ENCODE measurements around the gene RAPGEF5. TPM values are rescaled to one million over a fixed set of nuclear protein-coding genes. Genes with fewer than 3 reads are reported as not detected.

The RAPGEF5 gene
- polyA plus RNA-seq, 1 donor (not counting 4 experiments of a cell fraction or from before 2014, with no cell fraction given) = 2.1 TPM

DNA sequence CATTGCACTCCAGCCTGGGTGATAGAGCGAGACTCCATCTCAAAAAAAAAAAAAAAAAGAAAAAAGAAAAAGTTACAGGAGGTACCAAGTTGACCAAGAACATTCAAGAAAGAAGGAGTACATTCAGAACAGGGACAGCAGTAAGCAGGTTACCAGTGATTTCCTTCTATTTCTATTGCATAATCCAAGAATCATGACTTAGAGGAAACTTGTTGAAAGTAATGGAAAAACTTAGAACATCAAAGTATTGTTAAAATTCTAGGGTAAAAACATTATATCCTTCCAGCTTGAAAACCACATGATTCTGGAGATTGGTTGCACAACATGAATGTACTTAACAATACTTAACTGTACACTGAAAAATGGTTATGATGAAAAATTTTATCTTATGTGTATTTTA lies 25.2 kb downstream of the RAPGEF5 start:
- TF ChIP-seq, protein P1, sequence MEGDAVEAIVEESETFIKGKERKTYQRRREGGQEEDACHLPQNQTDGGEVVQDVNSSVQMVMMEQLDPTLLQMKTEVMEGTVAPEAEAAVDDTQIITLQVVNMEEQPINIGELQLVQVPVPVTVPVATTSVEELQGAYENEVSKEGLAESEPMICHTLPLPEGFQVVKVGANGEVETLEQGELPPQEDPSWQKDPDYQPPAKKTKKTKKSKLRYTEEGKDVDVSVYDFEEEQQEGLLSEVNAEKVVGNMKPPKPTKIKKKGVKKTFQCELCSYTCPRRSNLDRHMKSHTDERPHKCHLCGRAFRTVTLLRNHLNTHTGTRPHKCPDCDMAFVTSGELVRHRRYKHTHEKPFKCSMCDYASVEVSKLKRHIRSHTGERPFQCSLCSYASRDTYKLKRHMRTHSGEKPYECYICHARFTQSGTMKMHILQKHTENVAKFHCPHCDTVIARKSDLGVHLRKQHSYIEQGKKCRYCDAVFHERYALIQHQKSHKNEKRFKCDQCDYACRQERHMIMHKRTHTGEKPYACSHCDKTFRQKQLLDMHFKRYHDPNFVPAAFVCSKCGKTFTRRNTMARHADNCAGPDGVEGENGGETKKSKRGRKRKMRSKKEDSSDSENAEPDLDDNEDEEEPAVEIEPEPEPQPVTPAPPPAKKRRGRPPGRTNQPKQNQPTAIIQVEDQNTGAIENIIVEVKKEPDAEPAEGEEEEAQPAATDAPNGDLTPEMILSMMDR (optimal IDR thresholded peaks at IDR 0.05 in 1 of 3, IDR thresholded peaks at IDR 0.05 in 1 of 3, conservative IDR thresholded peaks at IDR 0.05 in 1 of 3; ENCODE audit: extremely low read depth in 1 of 3, insufficient read depth in 2 of 3, low read length in 3 of 3) = no peak
- TF ChIP-seq EZH2 (IDR thresholded peaks at IDR 0.05; ENCODE audit: low read length) = no peak
- no peak overlapping the region for H2AFZ ChIP-seq (ENCODE audit: control insufficient read depth, low read length)
- no peak overlapping the region for H3K4me2 ChIP-seq (ENCODE audit: control insufficient read depth, extremely low read depth, insufficient read depth, low read depth, low read length)
- no peaks in the 10 kb centered on the region for H4K20me1 ChIP-seq (ENCODE audit: control insufficient read depth, extremely low read depth, insufficient read depth, low read length)
- DNase-seq (ENCODE audit: low read depth, low spot score) (no peak), FAIRE-seq (no peak)
- no peaks in the 10 kb centered on the region for H3K9me1 ChIP-seq (ENCODE audit: control insufficient read depth, extremely low read depth, insufficient read depth, low read length)
- H3K36me3 ChIP-seq (ENCODE audit: control insufficient read depth in 2 of 2, extremely low read depth in 1 of 2, insufficient read depth in 2 of 2, low read length in 2 of 2) = no peaks in the 10 kb centered on the region
- H3K27ac ChIP-seq (ENCODE audit: control insufficient read depth, insufficient read depth, low read length) = no peak overlapping the region
- H3K4me3 ChIP-seq (ENCODE audit: control insufficient read depth in 2 of 3, extremely low read depth in 1 of 3, insufficient read depth in 2 of 3, low read depth in 1 of 3, low read length in 3 of 3) = no peak overlapping the region
- dilution Hi-C loops (cut with MboI; ENCODE audit: extremely low pct_ligation_motif_present, low sequenced_read_pairs) = no loop called here
- no peak overlapping the region for H3K9ac ChIP-seq (ENCODE audit: control insufficient read depth, extremely low read depth, insufficient read depth, low read length)
- no peaks in the 10 kb centered on the region for H3K4me1 ChIP-seq (ENCODE audit: control insufficient read depth, extremely low read depth, insufficient read depth, low read length)
- no peaks in the 10 kb centered on the region for H3K79me2 ChIP-seq (ENCODE audit: control insufficient read depth, insufficient read depth, low read length)
- H3K27me3 ChIP-seq (ENCODE audit: control insufficient read depth, extremely low read depth, insufficient read depth, low read length) = no peaks in the 10 kb centered on the region
- no peaks in the 10 kb centered on the region for H3K9me3 ChIP-seq (ENCODE audit: control insufficient read depth, low read depth, low read length)

DNA sequence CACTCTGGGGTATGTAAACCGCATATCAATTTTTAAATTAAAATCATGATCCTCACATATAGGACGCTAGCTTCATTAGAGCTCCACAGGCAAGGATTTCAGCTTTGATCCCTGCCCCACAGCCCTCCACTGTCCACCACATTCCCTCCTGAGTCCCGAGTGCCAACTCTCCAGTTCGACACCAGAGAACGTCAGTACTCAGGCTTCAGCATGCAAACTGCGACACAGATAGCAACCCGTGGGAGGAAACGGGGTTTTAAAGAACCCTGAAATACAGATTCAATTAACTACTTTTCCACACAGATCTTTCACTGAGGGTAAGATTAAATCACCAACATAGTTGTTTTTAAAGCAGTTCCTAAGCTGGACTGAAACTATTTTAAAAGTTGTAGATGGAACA lies 26.1 kb downstream of the RAPGEF5 start:
- Histone ChIP-seq H3K4me3 (ENCODE audit: control insufficient read depth in 2 of 3, extremely low read depth in 1 of 3, insufficient read depth in 2 of 3, low read depth in 1 of 3, low read length in 3 of 3) (no peak overlapping the region), H3K9ac (ENCODE audit: control insufficient read depth, extremely low read depth, insufficient read depth, low read length) (no peak overlapping the region), H3K27me3 (ENCODE audit: control insufficient read depth, extremely low read depth, insufficient read depth, low read length) (no peaks in the 10 kb centered on the region), H3K36me3 (ENCODE audit: control insufficient read depth in 2 of 2, extremely low read depth in 1 of 2, insufficient read depth in 2 of 2, low read length in 2 of 2) (no peaks in the 10 kb centered on the region), H3K9me3 (ENCODE audit: control insufficient read depth, low read depth, low read length) (no peaks in the 10 kb centered on the region), H3K27ac (ENCODE audit: control insufficient read depth, insufficient read depth, low read length) (no peak overlapping the region), H3K4me1 (ENCODE audit: control insufficient read depth, extremely low read depth, insufficient read depth, low read length) (no peaks in the 10 kb centered on the region), H4K20me1 (ENCODE audit: control insufficient read depth, extremely low read depth, insufficient read depth, low read length) (no peaks in the 10 kb centered on the region), H3K9me1 (ENCODE audit: control insufficient read depth, extremely low read depth, insufficient read depth, low read length) (no peaks in the 10 kb centered on the region), H3K79me2 (ENCODE audit: control insufficient read depth, insufficient read depth, low read length) (no peaks in the 10 kb centered on the region), H3K4me2 (ENCODE audit: control insufficient read depth, extremely low read depth, insufficient read depth, low read depth, low read length) (no peak overlapping the region), H2AFZ (ENCODE audit: control insufficient read depth, low read length) (no peak overlapping the region)
- no peak for DNase-seq (ENCODE audit: low read depth, low spot score)
- dilution Hi-C loops (cut with MboI; ENCODE audit: extremely low pct_ligation_motif_present, low sequenced_read_pairs) = no loop called here
- no peak for FAIRE-seq
- TF ChIP-seq, protein P1 (optimal IDR thresholded peaks at IDR 0.05 in 1 of 3, IDR thresholded peaks at IDR 0.05 in 1 of 3, conservative IDR thresholded peaks at IDR 0.05 in 1 of 3; ENCODE audit: extremely low read depth in 1 of 3, insufficient read depth in 2 of 3, low read length in 3 of 3) = no peak
- no peak for TF ChIP-seq EZH2 (IDR thresholded peaks at IDR 0.05; ENCODE audit: low read length)

Data from keratinocyte (primary cell).